ENCODE results near the gene TMEM198.

The TMEM198 gene

GRCh38 chr2:219573166-219573565 is 29.3 kb downstream of the TMEM198 start:
- H3K4me3 ChIP-seq (ENCODE audit: low read depth, low read length), result no peak overlapping the region
- no peak for DNase-seq (ENCODE audit: low read depth)
- TF ChIP-seq CTCF (IDR thresholded peaks at IDR 0.05; ENCODE audit: low read depth, low read length, missing control alignments), result no peak

GRCh38 chr2:219574484-219575311 is 30.9 kb downstream of the TMEM198 start:
- DNase-seq (ENCODE audit: low read depth), result no peak
- no peak overlapping the region for H3K4me3 ChIP-seq (ENCODE audit: low read depth, low read length)
- TF ChIP-seq CTCF (IDR thresholded peaks at IDR 0.05; ENCODE audit: low read depth, low read length, missing control alignments), result no peak

- no peak for DNase-seq (ENCODE audit: low read depth)
- TF ChIP-seq CTCF (IDR thresholded peaks at IDR 0.05; ENCODE audit: low read depth, low read length, missing control alignments), result no peak
- no peak overlapping the region for H3K4me3 ChIP-seq (ENCODE audit: low read depth, low read length)
These were observed 32.0 kb downstream of the TMEM198 start for GRCh38 chr2:219575566-219576504.

- DNase-seq (ENCODE audit: low read depth), result no peak
- TF ChIP-seq CTCF (IDR thresholded peaks at IDR 0.05; ENCODE audit: low read depth, low read length, missing control alignments), result no peak
- H3K4me3 ChIP-seq (ENCODE audit: low read depth, low read length), result no peak overlapping the region
These were observed 32.9 kb downstream of the TMEM198 start for GRCh38 chr2:219576505-219577388.

GRCh38 chr2:219578811-219579613 is 35.2 kb downstream of the TMEM198 start:
- no peak for DNase-seq (ENCODE audit: low read depth)
- no peak for TF ChIP-seq CTCF (IDR thresholded peaks at IDR 0.05; ENCODE audit: low read depth, low read length, missing control alignments)
- no peak overlapping the region for H3K4me3 ChIP-seq (ENCODE audit: low read depth, low read length)

GRCh38 chr2:219581346-219581745 is 37.5 kb downstream of the TMEM198 start:
- TF ChIP-seq CTCF (IDR thresholded peaks at IDR 0.05; ENCODE audit: low read depth, low read length, missing control alignments), result no peak
- no peak overlapping the region for H3K4me3 ChIP-seq (ENCODE audit: low read depth, low read length)
- DNase-seq (ENCODE audit: low read depth), result no peak

Data from GM12864 (cell line).